HG03103 (cell line): Measurements from ENCODE around the gene ARHGAP1.

Source experiments
- ATAC-seq: cut with Tn5 transposase; IDR thresholded peaks from one replicate; pipeline ENCODE4 v1.9.1; 2021; ENCODE audit warnings: low read depth; ENCODE audit not compliant: unreplicated experiment

ARHGAP1 gene

GRCh38 chr11:46695345-46696211 is 4.8 kb downstream of the ARHGAP1 start:
- no peak for ATAC-seq

- no peak for ATAC-seq
Measured at GRCh38 chr11:46694607-46695006, 5.8 kb downstream of the ARHGAP1 start.

GRCh38 chr11:46694072-46694471 is 6.3 kb downstream of the ARHGAP1 start:
- no peak for ATAC-seq

- no peak for ATAC-seq
Measured at GRCh38 chr11:46693597-46694012, 6.8 kb downstream of the ARHGAP1 start.

GRCh38 chr11:46692450-46692849 is 8.0 kb downstream of the ARHGAP1 start:
- ATAC-seq: no peak

- no peak for ATAC-seq
Measured at GRCh38 chr11:46690702-46691101, 9.7 kb downstream of the ARHGAP1 start.

- no peak for ATAC-seq
Measured at GRCh38 chr11:46686886-46687795, 13.3 kb downstream of the ARHGAP1 start.

GRCh38 chr11:46684367-46684766 is 16.1 kb downstream of the ARHGAP1 start:
- no peak for ATAC-seq

- no peak for ATAC-seq
Measured at GRCh38 chr11:46682773-46683752, 17.4 kb downstream of the ARHGAP1 start.

- ATAC-seq: no peak
Measured at GRCh38 chr11:46681814-46682213, 18.6 kb downstream of the ARHGAP1 start.

- no peak for ATAC-seq
Measured at GRCh38 chr11:46680815-46681214, 19.6 kb downstream of the ARHGAP1 start.

GRCh38 chr11:46680164-46680760 is 20.2 kb downstream of the ARHGAP1 start:
- no peak for ATAC-seq

GRCh38 chr11:46679241-46680163 is 20.9 kb downstream of the ARHGAP1 start:
- no peak for ATAC-seq

GRCh38 chr11:46678741-46679130 is 21.7 kb downstream of the ARHGAP1 start:
- no peak for ATAC-seq

GRCh38 chr11:46677991-46678740 is 22.3 kb downstream of the ARHGAP1 start:
- ATAC-seq: no peak

- ATAC-seq: no peak
Measured at GRCh38 chr11:46677169-46677568, 23.2 kb downstream of the ARHGAP1 start.

- ATAC-seq: no peak
Measured at GRCh38 chr11:46676436-46677158, 23.8 kb downstream of the ARHGAP1 start.
